GM19467 (cell line): Measurements from ENCODE around the gene DTX1.
"Not testable (repeated sequence)": the region's sequence is repeated elsewhere in the genome, so short reads cannot be mapped to it uniquely, and the experiment has no call there.

Experiments used
- ATAC-seq: cut with Tn5 transposase; IDR thresholded peaks from one replicate; pipeline ENCODE4 v1.9.1; 2021; ENCODE audit warnings: mild to moderate bottlenecking, moderate library complexity; ENCODE audit not compliant: unreplicated experiment

Gene DTX1

DNA sequence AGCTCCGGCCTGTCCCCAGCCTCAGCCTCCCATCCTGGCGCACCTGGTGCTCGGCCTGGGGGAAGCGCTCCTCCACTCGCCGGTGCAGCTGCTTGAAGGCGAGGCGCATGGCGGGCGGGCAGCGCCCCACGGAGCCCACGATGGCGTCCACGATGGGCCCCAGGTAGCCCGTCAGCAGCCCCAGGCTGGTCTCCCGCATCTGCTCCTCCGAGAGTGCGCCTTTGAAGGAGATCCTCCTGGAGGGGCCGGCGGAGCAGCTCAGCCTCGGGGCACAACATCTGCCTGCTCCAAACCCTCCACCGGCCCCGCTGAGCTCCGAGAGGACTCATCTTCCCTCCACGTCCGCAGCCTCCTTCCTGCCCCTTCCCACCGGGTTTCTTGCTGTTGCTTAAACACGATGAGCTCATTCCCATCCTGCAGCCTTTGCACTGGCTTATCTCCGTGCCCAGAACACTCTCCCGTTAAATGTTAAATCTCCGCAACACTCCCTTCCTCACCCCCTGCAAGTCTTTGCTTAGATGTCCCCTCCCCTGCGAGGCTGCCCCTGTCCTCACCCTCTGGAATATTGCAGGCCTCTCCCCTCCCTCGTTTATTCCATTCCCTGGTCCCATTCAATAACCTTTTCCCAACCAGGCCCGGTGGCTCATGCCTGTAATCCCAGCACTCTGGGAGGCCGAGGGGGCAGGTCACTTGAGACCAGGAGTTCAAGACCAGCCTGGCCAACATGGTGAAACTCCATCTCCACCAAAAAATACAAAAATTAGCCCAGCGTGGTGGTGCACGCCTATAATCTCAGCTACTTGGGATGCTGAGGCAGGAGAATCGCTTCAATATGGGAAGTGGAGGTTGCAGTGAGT lies 55.7 kb downstream of the DTX1 start:
- no peak for ATAC-seq

DNA sequence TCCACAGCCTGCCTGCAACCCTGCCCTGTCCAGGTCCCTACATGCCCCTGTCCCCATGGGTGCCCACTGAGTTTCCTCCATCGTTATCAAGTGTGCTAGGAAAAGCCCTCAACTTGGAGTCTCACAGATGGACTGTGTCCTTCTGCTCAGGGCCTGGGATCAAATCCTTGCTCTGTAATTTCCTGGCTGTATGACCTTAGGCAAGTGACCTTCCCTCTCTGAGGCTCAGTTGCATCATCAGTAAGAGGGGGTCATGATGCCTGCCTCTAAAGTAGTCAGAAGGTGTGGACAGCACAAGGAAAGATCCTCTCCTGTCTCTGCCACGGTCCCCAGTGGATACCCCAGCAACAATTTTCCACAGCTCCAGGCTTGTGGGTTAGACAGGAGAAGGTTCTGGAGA lies 56.9 kb downstream of the DTX1 start:
- no peak for ATAC-seq

DNA sequence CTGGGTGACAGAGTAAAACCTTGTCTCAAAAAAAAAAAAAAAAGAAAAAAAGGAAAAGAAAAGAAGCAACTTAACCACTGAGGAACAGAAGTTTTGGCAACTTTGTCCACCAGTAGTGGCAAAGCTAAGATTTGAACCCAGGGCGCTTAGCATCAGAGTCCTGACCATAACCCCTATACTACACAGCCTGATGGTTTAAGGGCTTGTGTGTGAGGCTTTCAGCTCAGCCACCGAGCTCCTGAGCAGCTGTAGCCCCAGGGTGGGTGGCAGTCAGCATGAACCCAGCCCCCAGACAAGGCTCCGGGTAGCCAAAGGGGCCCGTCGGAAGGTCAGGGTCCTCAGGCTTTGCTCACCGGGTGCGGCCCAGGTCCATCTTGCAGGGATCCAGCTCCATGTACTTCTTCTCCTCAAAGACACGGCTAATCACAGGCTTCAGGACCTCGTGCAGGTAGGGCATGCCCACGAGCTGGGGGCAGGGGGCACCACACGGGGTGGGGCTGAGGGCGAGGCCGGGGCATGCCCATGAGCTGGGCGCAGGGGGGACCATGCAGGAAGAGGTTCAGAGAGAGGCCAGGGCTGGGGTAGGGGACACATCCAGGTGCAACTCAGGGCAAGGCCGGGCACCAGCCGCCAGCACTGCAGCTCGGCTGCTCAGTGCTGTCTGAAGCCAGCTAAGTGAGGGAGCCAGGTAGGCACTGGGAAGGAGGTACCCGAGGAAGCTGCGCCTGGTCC lies 58.1 kb downstream of the DTX1 start:
- no peak for ATAC-seq

DNA sequence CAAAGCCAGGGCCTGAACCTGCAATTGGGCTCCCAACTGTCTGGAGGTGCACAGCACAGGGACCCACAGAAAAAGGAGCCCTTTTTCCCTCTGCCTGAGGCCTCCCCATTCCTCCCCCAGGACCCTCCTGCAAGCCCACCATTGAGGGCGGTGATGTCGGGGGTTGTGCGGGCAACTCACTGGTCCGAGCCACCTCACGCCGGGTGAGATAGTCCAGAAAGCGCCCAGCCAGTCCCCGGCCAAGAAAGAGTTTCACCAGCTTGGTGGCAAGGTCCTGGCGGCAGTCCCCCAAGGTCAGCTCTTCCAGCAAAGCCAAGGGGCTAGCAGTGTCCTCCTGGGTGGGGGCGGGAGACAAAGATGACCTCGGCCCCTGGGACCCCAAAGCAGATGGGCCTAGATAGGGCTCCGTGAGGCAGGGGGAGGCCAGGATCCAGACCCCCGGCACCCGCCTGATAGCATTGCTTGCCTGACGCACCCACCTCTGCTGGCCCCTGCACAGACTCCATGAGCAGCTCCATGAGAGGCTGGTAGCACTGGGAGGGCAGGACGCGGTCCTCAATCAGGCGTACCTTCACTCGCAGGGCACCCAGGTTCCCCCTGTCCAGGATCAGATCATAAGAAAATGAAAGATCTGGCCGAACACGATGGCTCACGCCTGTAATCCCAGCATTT lies 59.1 kb downstream of the DTX1 start:
- no peak for ATAC-seq

DNA sequence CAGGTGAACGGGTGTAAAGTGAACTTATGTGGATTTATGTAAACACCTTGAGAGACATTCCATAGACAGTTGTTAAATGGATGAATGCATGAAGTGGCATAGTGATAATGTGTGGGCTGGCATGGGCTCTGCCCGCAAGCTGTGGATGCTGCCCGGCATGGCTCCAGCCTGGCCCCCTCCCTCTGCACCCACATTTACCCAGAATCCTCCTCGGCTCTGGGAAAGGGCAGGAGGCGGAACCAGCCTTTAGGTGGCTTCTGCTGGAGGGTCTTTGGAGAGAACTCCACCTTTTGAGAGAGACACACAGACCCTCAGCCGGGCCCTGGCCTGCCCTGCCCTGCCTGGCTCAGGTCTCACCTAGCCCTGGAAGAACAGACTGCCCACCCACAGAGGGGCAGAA lies 60.3 kb downstream of the DTX1 start:
- no peak for ATAC-seq

DNA sequence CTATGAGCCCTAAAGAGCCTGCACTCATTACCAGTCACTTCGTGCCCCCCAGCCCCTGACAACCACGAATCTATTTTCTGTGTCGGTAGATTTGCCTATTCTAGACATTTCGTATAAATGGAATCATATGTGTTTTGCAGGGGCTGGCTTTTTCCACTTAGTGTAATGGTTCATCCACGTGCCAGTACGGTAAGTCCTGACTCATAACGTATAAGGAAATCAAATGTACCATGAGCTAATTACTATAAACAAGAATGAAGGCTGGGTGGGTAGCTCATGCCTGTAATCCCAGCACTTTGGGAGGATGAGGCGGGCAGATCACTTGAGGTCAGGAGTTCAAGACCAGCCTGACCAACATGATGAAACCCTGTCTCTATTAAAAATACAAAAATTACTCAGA lies 61.2 kb downstream of the DTX1 start:
- ATAC-seq = not testable (repeated sequence)

- ATAC-seq = no peak
Observed at GRCh38 chr12:113118142-113118541, 61.6 kb downstream of the DTX1 start.

DNA sequence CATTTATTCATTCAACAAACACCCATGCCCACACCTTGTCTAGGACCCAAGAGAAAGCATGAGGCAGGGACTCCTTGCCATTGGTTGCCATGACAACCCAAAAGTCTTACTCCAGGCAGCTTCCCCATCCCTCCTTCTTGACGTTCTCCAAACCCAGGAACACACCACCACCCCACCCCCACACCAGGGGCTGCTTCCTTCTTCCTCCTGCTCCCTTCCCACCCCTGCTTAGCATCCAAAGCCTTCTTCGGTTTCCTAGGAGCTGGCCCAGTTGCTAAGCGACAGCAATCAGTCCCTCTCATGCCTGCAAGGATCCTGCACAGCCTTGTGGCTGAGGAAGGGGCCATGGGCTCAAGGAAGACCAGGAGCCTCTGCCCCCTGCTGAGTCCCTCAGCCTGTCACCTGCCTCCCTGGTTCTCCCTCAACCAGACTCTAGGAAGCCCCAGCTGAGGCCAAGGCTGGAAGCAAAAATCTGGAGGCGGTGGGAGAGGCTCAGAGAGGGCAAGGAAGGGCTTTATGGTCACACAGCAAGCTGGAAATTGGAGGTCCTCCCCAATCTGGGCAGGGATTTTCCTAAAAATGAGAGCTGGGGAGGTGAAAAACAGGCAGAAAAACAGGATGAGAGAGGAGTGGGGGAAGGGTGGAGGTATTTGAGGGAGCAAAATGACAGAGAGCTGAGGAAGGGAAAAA lies 63.6 kb downstream of the DTX1 start:
- no peak for ATAC-seq

DNA sequence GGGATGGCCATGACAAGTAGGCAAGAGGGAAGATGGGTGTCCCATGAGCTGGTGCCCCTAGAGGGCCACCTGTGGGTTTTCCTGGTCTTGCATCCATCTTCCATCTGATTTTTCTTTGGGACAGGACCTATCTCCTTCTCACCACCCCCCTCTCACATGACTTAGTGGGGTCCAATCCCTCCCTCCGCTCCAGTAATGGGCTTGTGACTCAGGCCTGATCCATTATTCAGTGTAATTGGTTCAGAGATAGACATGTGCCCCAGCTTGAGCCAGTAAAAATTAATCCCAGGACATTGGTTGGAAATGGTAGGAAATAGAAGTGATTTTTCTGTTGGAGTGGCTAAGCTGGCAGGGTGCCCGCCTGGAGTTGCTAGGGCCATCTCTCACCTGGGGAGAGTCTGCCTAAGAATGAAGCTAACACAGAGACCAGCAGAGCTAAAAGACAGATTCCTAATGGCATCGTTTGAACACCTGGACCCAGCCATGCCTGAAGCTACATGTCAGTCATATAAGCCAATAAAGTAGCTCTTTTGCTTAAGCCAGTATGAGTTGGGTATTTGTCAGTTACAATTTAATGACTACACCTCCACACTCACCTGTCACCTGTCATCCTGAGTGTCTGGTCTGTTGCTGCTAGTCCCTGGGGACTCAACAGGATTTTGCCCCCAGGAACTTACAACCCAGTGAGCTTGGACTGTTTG lies 64.3 kb downstream of the DTX1 start:
- ATAC-seq = no peak

GRCh38 chr12:113127791-113128199 lies 71.3 kb downstream of the DTX1 start:
- no peak for ATAC-seq

DNA sequence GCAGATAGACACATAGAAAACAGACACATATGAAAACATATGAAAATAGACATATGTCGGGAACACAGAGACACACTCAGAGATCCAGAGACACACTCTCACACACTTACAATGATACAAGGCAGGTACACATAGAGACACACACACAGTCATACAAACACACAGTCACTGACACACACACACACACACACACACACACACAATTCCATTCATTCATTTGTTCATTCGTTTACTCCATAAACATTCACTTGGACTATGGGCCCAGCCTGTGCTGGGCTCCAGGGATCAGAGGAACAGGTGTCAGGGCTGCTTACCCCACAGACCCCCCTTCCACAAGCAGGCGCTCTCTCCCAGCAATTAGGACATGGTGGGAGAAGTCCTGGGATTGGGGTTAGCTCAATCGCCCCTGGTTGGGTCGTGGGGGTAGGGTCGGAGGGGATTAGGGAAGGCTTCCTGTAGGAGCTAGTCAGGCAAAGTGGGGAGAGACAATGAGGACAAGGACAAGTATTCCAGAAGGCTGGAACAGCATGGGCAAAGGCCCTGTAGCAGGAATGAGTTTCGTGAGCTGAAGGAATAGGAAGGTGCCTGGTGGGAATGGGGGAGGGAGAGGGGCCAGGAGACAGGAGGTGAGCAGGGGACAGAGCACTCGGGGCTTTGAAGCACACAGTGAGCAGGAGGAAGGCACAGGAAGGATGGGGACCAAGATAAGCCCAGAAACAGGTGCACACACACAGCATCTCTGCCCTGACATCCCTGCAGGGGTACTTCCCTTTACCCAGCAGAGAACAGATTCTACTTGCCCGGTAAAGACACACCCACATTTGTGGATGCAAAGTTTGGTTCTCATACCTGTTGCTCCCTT lies 72.5 kb downstream of the DTX1 start:
- ATAC-seq = no peak

DNA sequence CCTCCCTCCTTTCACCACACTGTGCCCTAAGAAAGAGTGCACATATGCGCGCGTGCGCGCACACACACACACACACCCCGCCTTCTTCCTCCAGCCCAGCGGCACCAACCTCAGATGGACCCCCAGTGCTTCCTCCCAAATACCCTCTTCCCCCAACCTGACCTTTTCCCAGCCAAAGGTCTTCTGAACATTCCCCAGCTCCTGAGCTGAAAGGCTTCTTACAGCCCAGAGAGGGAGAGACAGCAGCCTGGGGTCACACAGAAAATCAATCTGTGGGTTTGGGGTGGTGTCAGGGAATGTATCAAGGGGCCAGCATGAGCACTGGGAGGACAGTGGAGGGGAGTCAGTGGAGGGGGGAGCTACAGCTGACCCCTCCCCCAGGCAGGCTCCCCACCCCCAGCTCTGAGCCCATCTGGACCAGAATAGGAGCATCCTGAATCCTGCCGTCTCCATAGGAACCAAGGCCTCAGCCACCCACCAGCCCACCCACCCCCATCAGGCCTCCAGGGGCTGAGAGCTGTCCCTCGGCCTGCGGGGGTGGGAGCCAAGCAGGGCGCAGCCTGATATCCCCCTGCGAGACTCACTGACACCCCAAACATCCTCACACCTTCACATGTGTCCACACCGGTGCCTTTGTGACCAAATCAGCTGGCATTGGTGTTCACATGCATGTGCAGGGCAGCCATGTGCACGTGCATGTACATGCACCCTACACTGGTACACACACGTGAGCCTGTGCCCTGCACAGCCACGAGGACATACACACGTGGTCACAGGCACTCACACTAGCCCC lies 73.3 kb downstream of the DTX1 start:
- ATAC-seq = no peak

- no peak for ATAC-seq
Observed at GRCh38 chr12:113130457-113131135, 74.1 kb downstream of the DTX1 start.

GRCh38 chr12:113131556-113131955 lies 75.0 kb downstream of the DTX1 start:
- no peak for ATAC-seq

GRCh38 chr12:113133036-113133435 lies 76.5 kb downstream of the DTX1 start:
- no peak for ATAC-seq

DNA sequence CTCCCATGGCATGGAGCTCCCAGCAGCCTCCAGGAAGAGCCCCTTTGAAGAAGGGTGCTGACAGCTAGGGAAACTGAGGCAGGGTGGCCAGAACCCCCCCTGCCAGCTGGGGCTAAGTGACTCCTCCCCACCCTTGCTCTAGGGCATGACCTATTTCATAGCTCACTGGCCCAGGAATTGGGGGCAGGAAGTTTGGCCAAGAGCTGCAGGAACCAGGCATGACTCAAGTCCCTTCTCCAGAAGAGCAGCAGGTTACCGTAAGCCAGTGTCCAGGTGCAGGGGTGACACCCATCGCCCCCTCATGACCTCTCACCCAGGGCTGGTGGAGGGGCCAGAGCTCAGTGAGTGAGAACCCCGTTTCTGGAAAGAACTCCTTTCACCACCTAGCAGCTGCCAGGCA lies 77.1 kb downstream of the DTX1 start:
- ATAC-seq = no peak

DNA sequence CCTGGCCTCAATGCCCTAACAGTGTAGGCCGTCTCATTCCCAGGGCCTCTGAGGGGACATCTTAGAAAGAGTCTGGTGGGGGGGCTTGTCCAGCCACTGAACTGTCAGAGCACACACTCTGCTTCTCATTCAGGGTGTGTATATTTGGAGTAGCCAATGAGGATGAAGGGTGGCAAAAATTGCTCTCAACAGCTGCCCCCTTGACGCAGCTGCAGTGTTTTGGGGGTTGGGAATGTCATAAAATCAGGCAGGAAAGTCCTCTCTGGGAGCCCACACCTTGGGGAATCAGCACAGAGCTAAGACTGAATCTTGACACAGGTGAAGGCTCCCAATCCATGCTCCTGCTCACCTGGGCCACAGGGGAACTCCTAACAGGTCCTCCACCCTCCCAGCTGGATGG lies 77.5 kb downstream of the DTX1 start:
- ATAC-seq = no peak

DNA sequence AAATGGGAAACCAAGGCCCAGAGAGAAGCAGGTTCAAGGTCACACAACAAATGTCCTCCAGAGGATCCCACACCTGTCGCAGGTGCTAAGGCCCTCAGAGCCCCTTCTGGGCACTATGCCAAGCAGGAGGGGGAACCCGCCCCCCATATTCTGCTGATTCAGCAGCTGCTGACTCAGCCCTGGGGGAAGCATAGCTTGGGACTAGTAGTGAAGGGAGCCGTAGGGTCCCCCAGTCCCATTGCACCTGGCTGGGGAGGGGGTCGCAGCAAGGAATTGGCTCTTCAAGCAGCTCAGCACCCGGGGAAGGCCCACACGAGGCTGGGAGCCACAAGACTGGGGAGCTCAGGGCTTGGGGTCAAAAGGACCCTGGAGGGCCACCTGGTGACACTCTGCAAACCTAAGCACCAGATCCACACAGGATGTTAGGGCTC lies 78.0 kb downstream of the DTX1 start:
- ATAC-seq = no peak
